GM18517 (cell line): Measurements from ENCODE around the gene SLC35B2.
A peak's percentile ranks its signal among the peaks of the same experiment; 100 is the strongest.

Source experiments
- ATAC-seq: cut with Tn5 transposase; IDR thresholded peaks from one replicate; pipeline ENCODE4 v1.9.1; 2021; ENCODE audit warnings: mild to moderate bottlenecking, moderate library complexity; ENCODE audit not compliant: unreplicated experiment

SLC35B2 gene, protein sequence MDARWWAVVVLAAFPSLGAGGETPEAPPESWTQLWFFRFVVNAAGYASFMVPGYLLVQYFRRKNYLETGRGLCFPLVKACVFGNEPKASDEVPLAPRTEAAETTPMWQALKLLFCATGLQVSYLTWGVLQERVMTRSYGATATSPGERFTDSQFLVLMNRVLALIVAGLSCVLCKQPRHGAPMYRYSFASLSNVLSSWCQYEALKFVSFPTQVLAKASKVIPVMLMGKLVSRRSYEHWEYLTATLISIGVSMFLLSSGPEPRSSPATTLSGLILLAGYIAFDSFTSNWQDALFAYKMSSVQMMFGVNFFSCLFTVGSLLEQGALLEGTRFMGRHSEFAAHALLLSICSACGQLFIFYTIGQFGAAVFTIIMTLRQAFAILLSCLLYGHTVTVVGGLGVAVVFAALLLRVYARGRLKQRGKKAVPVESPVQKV

DNA sequence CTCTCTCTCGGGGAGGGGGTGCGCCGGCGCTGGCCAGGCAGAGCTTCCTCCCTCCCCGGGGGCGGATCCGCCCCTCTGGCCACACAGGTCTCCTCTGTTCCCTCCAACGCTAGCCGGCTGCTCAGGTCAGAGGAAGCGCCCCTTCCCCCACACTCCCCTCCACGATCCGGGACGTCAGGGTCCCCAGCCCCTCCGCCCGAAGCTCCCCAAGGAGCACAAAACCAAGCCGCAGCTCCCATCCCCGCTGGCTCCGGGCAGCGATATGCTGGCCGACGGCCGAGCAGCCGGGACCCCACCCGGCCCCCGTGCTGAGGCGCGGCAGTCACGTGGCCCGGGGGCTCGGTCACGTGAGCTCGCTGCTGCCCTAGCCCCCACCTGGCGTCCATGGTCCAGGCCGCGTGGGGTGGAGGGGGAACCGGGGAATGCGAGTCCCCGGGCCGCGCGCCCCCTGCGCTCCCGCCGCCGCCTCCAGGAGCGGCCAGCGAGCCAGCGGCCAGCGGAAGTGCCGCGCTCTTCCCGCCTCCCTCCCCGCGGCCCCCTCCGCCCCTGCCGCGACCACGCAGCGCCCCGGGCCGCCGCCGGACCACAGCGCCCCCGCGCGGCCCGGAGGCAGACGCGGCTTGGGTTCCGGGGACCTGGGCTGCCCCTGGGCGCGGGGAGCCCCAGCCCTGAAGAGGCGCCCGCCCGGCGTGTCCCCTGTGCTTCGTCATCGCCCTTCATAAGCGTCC, at the start of gene SLC35B2:
SLC35B2 (minus strand) TSS at position 504 of the 728 bp plus-strand sequence; CDS start at position 386, 118 bp downstream.
- ATAC-seq, result peak; percentile 29

DNA sequence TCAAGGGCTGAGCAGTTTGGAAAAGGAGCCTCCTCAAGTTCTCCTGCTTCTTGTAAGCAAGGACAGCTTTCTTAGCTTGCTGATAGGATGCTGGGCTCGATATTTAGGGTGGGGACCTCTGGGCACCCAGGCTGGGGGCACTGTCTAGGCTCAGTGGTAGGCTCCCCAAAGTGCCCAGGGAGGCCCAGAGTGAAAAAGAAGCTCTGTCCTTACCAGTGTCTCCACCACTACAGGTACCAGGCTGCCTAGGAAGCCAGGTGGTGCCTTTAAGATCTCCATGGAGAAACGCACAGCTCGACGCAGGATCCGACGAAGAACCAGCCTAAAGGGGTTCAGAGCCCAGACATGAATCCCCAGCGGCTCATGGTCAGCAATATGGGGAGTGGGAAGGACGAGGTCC, 49.4 kb upstream of the SLC35B2 start:
- ATAC-seq, result no peak

DNA sequence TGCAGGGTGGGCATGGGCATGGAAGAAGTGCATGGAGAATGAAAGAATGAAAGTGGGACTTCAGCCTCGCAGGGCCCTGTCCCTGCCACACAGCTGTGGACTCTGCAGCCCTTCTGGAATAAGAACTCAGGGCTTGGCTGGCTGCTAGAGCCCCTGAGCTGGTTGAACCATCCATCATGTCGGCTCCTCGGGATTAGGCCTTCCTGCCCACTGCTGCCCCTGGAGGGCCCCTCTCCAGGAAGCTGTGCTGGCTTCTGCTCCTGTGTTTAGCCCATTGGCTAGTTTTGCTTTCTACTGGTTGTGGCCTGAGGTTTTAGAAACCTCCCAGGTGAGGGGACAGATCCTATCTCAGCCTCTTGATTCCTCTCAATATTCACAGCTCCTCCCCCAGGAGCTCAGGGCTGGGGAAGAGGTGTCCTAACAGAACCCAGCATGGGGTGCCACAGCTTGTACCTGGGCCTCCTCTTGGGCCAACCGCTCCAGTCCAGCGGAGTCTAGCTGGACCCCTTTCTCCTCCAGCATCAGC, 47.9 kb upstream of the SLC35B2 start:
- ATAC-seq, result no peak

DNA sequence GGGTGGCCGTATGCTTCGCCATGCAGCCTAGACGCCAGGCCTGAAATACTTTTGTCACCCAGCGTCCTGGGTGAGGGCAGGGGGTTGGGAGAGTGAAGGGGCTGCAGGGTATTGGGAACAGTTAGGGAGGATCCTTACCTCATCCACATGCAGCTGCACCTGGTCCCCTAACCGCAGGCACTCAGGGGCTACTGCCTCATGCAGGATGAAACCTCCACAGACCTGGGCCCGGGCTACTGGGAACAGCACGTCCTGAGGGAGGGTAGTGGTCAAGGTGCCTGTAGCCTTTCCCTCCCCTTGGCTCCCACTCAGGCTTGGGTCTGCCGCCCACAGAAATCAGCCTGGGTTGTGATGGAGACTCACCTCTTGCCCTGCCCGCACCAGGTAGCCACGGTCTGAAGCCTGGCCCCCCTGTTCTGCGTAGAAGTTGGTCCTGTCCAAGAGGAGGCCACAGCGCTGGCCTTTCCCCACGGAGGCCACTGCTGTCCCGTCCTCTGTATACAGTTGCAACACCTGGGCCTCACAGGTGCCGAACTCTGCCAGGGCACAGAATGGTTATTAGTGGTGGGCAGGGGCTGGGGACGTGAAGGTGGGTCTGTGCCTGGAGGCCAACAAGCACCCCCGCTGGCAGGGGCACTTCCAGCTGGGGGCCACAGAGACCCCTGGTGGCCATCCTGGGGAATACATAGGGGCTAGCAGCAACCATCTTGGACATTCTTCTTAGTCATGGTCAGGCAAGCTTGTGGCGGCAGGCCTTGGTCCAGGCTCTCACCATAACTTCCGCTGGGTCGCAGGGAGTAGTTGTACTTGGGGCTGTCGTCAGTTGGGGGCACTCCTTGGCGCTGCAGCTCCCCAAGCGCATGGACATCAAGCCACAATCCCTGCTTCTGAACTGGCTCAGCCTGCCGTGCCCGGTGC, 47.2 kb upstream of the SLC35B2 start:
- no peak for ATAC-seq

- ATAC-seq, result no peak
Observed at GRCh38 chr6:44303842-44304241, 46.5 kb upstream of the SLC35B2 start.

DNA sequence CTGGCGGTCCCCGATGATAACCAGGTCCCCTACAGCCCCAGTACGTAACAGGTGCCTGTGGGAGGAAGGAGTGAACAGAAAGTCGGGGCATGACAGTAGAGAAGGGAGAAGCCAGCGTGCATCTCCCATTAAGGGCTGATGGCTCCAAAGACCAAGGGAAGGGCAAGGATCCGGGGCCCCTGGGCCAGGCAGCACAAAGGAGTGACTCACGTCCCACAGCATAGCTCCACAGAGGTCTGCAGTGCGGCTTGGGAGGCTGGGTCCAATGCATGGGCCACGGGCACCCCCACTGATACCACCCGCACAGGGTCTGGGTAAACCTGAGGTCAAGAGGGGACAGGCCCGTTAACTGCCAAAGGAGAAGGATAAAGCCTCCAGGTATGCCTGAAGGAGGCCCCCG, 45.5 kb upstream of the SLC35B2 start:
- ATAC-seq, result no peak

GRCh38 chr6:44301782-44302564, 44.6 kb upstream of the SLC35B2 start:
- ATAC-seq, result no peak

DNA sequence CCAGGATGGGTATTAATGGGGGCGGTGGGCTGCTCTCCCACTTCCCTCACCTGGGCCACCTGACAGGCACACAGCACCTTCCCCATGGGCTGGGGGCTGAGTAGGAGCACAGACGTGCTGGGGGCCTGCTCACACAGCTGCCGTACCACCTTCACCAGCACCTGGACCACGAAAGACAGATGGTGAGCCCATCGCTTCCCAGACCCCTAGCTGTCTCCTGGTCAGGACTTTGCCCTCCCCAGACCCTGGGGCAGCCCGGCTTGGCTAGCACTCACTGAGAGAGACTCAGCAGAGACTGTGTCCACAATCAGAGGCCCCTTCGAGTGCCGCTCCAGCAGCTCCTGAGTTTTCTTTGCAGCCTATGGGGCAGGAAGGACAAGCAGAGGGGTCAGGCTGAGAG, 43.8 kb upstream of the SLC35B2 start:
- no peak for ATAC-seq

DNA sequence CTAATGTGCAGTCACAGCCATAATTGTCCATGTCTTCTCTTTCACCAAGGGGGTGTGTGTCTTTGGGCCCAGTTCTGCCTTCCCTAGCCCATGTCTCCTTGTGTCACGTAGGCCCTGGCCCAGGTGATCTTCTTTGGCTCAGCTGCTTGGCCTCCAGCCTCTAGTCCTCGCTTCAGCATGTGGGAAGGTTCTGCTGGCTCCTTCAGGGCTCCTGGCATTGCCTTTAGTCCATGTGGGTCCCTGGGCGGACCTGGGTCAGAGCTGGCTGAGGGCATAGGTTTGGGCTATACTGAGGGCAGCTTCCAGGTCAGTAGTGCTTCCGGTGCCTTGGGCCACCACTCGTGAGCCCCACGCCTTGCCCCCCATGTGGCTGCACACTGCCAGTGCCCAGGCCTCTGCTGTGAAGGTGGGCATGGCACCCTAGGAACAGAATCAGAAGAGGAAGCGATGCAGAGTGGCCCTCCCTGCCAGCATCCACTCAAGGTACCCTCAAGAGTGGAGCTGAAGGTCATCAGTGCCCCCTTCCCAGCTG, 43.0 kb upstream of the SLC35B2 start:
- ATAC-seq, result no peak

GRCh38 chr6:44298864-44299263, 41.5 kb upstream of the SLC35B2 start:
- ATAC-seq, result no peak

DNA sequence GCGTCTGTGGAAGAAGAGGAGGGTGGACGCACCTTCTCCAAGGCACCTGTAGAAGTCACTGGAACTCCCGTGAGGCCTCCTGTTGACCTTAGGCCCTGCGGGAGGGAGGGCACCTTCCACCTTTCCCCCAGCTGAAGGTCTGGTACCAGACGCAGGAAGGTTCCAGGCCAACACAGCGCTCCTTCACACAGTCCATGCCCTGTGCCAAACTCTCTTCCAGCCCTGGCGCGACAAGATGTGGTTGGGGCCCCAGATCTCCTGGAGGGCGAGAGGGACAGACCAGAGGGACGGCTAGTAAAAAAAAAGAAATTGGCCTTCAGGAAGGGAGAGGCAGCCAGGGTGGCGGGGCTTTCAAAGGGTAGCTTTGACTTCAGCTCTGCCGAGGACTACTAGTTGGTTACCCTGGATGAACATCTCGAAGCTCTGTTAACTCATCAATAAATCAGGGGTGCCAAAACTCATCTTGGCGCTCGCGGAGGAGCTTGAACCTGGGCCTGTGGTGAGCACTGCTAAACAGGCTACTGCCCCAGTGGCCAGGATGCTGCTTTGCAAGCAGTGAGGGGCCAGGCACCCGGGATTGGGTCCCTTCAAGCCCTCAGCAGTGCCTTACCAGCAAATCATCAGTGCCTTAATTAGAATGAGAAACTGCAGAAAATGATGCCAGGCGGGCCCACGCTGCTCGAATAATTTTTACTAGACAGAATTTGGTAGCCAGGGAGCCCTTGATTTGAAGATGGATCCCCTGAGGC, 40.9 kb upstream of the SLC35B2 start:
- no peak for ATAC-seq

GRCh38 chr6:44297063-44298038, 40.0 kb upstream of the SLC35B2 start:
- no peak for ATAC-seq

GRCh38 chr6:44294832-44295791, 37.8 kb upstream of the SLC35B2 start:
- no peak for ATAC-seq

- no peak for ATAC-seq
Observed at GRCh38 chr6:44292661-44293365, 35.5 kb upstream of the SLC35B2 start.

DNA sequence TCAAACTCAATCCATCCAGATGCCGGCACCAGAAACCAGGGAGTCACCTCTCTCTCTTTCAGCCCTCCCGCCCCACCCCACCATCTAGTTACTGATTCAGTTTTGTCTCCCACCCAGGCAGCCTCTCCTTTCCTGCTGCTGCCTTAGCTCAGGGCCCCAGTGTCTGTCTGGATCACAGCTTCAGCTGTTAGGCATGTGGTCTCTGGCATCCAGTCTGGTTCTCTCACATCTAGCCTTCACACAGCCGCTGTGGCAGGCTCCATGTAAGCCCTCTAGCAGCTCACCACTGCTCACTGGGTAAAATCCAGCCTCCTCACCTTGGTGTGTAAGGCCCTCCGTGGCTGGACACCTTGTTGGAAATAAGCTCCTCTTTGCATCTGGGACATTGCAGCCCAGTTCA, 34.5 kb upstream of the SLC35B2 start:
- no peak for ATAC-seq

DNA sequence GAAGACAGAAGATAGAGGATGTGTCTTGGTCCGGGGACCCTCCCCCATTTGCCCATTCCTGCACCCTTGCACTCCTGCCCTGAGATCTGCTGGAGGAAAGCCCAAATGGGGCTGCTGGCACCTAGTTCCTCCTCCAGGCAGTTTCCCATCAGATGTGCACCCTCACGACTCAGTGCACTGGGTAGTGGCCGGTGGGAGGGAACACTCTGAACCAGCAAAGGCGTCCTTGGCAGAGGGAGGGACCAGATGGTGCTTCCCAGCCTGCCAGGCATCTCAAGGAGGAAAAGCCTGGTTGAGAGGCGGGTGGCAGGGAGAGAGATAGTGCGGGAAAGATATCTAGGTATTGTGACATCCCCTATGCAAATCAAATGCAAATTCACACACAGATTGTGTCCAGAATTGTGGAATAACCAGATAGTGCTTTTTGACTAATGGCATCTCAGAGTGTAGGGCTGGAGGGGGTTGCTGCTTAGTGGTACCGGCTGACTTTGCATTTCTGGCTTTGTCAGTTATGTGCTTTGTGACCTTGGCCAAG, 32.5 kb upstream of the SLC35B2 start:
- ATAC-seq, result no peak
